ENCODE data around the gene ADAM19. TPM values are rescaled to one million over a fixed set of nuclear protein-coding genes. Genes with fewer than 3 reads are reported as not detected.
A peak's percentile ranks its signal among the peaks of the same experiment; 100 is the strongest.

The ADAM19 gene
- total RNA-seq, 2 donors from 2014 or later, result 1.3 to 1.6 TPM

DNA sequence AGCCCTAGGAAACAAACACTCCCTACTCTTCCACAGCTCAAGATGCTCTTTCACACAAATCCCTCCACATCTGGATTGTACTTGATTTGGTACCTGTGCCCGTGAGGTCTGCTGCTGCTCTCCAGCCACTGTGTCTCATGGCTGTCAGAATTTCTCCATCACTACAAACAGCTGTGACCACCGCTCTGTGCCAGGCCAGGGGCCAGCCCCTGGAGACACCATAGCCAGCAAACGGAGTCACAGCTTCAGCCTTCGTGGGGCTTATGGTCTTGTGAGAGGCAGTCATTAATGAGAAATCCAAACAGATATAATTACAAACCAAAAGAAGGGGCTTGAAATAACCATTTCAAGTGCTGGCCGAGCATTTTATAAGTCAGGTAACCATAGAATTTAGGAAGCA is 43.6 kb downstream of the ADAM19 start:
- intact Hi-C loops (cut with DNase I), result no loop called here
- ATAC-seq (no peak), DNase-seq (no peak)
- WGBS, 2 donors, result 85 to 87% methylated on average over 5 of the region's 5 CpGs
- H3K9me3 ChIP-seq, result no peaks in the 10 kb centered on the region
- H3K27ac ChIP-seq, result no peak overlapping the region
- TF ChIP-seq POLR2A (IDR thresholded peaks at IDR 0.05), result no peak
- TF ChIP-seq, protein P1, sequence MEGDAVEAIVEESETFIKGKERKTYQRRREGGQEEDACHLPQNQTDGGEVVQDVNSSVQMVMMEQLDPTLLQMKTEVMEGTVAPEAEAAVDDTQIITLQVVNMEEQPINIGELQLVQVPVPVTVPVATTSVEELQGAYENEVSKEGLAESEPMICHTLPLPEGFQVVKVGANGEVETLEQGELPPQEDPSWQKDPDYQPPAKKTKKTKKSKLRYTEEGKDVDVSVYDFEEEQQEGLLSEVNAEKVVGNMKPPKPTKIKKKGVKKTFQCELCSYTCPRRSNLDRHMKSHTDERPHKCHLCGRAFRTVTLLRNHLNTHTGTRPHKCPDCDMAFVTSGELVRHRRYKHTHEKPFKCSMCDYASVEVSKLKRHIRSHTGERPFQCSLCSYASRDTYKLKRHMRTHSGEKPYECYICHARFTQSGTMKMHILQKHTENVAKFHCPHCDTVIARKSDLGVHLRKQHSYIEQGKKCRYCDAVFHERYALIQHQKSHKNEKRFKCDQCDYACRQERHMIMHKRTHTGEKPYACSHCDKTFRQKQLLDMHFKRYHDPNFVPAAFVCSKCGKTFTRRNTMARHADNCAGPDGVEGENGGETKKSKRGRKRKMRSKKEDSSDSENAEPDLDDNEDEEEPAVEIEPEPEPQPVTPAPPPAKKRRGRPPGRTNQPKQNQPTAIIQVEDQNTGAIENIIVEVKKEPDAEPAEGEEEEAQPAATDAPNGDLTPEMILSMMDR (IDR thresholded peaks at IDR 0.05), result no peak
- H3K36me3 ChIP-seq (replicated peaks in 1 of 2; ENCODE audit: insufficient read depth in 1 of 2, low read depth in 2 of 2), result no peaks in the 10 kb centered on the region
- no peak overlapping the region for H3K4me3 ChIP-seq
- no peaks in the 10 kb centered on the region for H3K27me3 ChIP-seq
- peaks cover 5% of the 10 kb centered on the region for H3K4me1 ChIP-seq

DNA sequence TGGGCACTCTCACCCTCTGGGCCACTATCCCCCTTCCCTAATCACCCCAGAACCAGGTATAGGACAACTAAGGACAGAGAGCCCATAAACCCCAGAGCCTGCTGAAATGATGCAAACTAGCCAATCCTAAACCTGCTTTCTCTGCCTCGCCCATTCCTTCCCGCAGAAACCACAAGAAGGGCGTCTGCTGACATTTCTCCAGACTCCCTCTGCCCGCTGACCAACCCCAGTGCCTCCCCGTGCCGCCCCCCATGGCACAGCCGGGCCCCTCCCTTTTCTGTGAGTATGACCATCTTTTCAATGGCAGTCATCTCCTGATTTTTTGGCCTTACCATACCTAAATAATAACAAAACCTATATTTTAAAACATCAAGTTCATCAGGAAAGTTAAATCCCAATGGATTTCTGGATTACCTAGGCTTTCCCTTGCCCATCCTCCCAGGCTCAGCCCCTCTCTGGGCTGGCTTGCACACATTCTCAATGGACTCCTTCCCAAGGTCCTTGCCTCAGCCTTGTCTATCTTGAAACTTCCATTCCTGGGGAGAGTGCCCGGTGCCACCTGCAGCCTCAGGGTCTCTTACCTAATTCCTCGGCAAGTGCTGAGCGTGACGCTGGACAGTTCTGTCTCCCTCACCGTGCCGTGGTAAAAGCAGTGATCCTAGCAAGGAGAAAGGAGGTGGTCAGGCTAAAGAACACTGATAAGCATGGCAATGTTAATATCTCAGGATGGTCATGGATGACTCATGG is 45.2 kb downstream of the ADAM19 start:
- WGBS, 2 donors, result 59 to 76% methylated on average over 13 of the region's 13 CpGs
- DNase-seq (peak in 2 of 4 donors; percentile 44 to 78), ATAC-seq (peak; percentile 56)
- Histone ChIP-seq H3K4me3 (no peak overlapping the region), H3K36me3 (replicated peaks in 1 of 2; ENCODE audit: insufficient read depth in 1 of 2, low read depth in 2 of 2) (no peaks in the 10 kb centered on the region), H3K9me3 (no peaks in the 10 kb centered on the region), H3K27ac (no peak overlapping the region), H3K27me3 (no peaks in the 10 kb centered on the region), H3K4me1 (peaks cover 5% of the 10 kb centered on the region)
- TF ChIP-seq POLR2A (IDR thresholded peaks at IDR 0.05), result no peak
- TF ChIP-seq, protein P1 (IDR thresholded peaks at IDR 0.05), result no peak
- intact Hi-C loops (cut with DNase I), result no loop called here

DNA sequence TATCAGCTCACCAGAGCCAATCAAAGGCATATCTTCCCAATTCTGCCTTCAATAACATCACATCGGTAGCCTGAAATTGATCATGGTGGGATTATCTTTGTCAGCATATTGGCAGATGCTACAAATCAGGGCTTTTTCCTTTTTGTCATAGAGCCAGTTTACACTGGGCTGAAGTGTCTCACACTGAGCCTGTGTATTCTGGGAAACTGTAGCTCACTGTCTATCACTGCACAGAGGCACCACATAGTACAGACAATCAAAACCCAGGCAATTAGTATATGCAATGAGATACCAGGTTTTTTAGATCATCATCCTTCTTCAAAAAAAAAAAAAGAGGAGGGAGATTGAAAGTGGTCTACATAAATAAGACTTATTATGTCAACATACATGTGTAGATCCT is 46.6 kb downstream of the ADAM19 start:
- DNase-seq (no peak), ATAC-seq (no peak)
- intact Hi-C loops (cut with DNase I), result no loop called here
- no peak overlapping the region for H3K4me3 ChIP-seq
- peaks cover 5% of the 10 kb centered on the region for H3K4me1 ChIP-seq
- no peaks in the 10 kb centered on the region for H3K36me3 ChIP-seq (replicated peaks in 1 of 2; ENCODE audit: insufficient read depth in 1 of 2, low read depth in 2 of 2)
- WGBS, 2 donors, result 60 to 78% methylated on average over 1 of the region's 1 CpG
- TF ChIP-seq POLR2A (IDR thresholded peaks at IDR 0.05), result no peak
- TF ChIP-seq, protein P1 (IDR thresholded peaks at IDR 0.05), result no peak
- H3K27me3 ChIP-seq, result no peaks in the 10 kb centered on the region
- H3K27ac ChIP-seq, result no peak overlapping the region
- no peaks in the 10 kb centered on the region for H3K9me3 ChIP-seq

DNA sequence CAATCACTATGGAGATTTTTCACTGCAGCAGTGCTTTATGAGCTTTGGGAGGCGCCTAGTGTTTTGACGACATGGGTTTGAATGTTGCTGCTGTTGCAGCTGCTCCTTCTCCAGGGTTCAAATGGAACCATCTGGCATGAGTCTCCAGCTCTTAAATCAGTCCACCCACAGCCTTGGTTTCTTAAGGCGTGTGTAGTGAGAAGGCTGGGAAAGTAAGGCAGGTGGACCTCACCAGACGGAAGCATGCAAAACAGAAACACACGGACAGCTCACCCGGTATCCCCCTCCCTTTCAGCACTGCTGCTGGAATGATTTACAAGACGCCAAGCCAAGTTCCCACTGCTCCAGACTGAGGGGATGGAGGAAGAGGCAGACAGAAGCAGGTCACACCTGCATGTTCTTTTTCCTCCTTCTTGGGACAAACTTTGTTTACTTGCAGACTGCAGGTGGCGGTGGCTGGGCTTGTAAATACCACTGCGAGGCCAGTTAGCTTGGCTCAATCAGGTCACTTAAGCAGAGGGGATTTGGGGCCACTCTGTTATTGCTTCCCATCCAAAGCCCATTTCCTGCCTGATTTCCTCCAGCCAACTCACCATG is 47.4 kb downstream of the ADAM19 start:
- H3K27ac ChIP-seq, result peak overlapping the region in 1 of 4 donors; percentile 7
- TF ChIP-seq, protein P1 (IDR thresholded peaks at IDR 0.05), result no peak
- no peak for TF ChIP-seq POLR2A (IDR thresholded peaks at IDR 0.05)
- H3K4me1 ChIP-seq, result peaks cover 5% of the 10 kb centered on the region
- ATAC-seq, result peak; percentile 30
- H3K4me3 ChIP-seq, result no peak overlapping the region
- WGBS, 2 donors, result 26 to 43% methylated on average over 8 to 9 of the region's 9 CpGs
- H3K9me3 ChIP-seq, result no peaks in the 10 kb centered on the region
- peak in 1 of 4 donors; percentile 51 for DNase-seq
- H3K27me3 ChIP-seq, result no peaks in the 10 kb centered on the region
- intact Hi-C loops (cut with DNase I), result no loop called here
- H3K36me3 ChIP-seq (replicated peaks in 1 of 2; ENCODE audit: insufficient read depth in 1 of 2, low read depth in 2 of 2), result no peaks in the 10 kb centered on the region

All from body of pancreas (tissue), 4 donors.